Parathyroid adenoma (tissue), 2 donors: Measurements from ENCODE around the gene RNU2-63P.

ENCODE experiments used
- H2AFZ ChIP-seq: fragments of 300-600 bp; sonication (generic); one replicate; pipeline ENCODE4 v1.7.0; 2017; ENCODE audit warnings: antibody characterized with exemption, mild to moderate bottlenecking
- H3K27ac ChIP-seq: fragments of 300-600 bp; sonication (generic); one replicate; pipeline ENCODE4 v1.7.0; 2017
- H3K27me3 ChIP-seq: fragments of 300-600 bp; sonication (generic); one replicate; pipeline ENCODE4 v1.7.0; 2017; ENCODE audit warnings: low read length; ENCODE audit not compliant: control insufficient read depth, insufficient read depth
- H3K36me3 ChIP-seq: fragments of 300-600 bp; sonication (generic); one replicate; pipeline ENCODE4 v1.7.0; 2017; ENCODE audit warnings: low read length; ENCODE audit not compliant: control insufficient read depth, insufficient read depth
- H3K4me1 ChIP-seq: fragments of 300-600 bp; sonication (generic); one replicate; pipeline ENCODE4 v1.7.0; 2017; ENCODE audit warnings: control low read depth
- H3K4me2 ChIP-seq: fragments of 300-600 bp; sonication (generic); one replicate; pipeline ENCODE4 v1.7.0; 2017; ENCODE audit warnings: low read length
- H3K4me3 ChIP-seq: fragments of 300-600 bp; sonication (generic); one replicate; pipeline ENCODE4 v1.7.0; 2017; ENCODE audit warnings: low read depth, low read length
- H3K79me2 ChIP-seq: fragments of 300-600 bp; sonication (generic); one replicate; pipeline ENCODE4 v1.7.0; 2017; ENCODE audit warnings: control low read depth
- H3K9ac ChIP-seq: fragments of 300-600 bp; sonication (generic); one replicate; pipeline ENCODE4 v1.7.0; 2017; ENCODE audit warnings: mild to moderate bottlenecking
- H3K9me3 ChIP-seq: fragments of 300-600 bp; sonication (generic); one replicate; pipeline ENCODE4 v1.7.0; 2017; ENCODE audit warnings: low read length; ENCODE audit not compliant: control insufficient read depth
- TF ChIP-seq, protein P1 (sequence below): fragments of 300-600 bp; sonication (generic); IDR thresholded peaks from one replicate; pipeline ENCODE4 v1.7.0; 2017; ENCODE audit warnings: antibody characterized with exemption, mild to moderate bottlenecking
- donor health status: primary hyperparathyroidism.

RNU2-63P gene

DNA sequence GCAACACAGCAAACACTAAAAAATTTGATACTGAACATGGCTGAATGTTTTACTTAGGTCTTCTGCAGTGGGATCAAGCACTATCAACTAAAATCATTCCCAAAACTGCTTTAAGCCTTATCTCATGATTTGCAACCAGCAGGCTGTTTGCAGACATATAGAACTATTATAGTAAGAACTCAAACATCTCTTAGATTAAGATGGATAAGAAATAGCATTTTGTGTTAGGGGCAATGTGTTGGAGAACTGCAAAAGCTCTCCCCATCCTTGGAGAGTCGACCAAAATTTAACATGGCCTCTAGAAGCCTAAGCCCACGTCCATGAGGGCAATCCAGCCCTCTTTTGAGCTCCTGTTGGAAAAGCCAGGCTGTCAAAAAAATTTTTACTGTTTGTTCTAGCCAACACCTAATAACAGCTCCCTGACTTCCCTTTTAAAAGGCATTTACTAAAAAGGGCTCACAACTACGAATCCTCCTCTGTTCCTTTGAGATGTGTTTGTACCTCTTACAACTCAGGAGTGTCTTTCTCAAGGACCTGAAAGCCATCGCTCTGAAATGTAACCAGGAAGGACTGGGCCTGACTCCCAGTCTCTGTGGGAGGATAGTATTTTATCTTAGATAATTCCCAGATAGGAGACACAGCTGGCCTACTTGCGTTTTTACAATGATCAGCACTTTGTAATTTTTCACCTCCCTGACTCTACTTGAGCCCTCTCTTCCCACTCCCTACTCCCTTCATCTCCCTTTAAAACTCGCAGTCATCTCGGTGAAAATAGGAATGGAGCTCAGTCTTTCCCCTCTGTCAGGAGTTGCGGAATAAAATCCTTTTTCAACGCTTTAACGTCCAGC is 37.8 kb upstream of the RNU2-63P start:
- H3K36me3 ChIP-seq: no peaks in the 10 kb centered on the region
- TF ChIP-seq, protein P1, sequence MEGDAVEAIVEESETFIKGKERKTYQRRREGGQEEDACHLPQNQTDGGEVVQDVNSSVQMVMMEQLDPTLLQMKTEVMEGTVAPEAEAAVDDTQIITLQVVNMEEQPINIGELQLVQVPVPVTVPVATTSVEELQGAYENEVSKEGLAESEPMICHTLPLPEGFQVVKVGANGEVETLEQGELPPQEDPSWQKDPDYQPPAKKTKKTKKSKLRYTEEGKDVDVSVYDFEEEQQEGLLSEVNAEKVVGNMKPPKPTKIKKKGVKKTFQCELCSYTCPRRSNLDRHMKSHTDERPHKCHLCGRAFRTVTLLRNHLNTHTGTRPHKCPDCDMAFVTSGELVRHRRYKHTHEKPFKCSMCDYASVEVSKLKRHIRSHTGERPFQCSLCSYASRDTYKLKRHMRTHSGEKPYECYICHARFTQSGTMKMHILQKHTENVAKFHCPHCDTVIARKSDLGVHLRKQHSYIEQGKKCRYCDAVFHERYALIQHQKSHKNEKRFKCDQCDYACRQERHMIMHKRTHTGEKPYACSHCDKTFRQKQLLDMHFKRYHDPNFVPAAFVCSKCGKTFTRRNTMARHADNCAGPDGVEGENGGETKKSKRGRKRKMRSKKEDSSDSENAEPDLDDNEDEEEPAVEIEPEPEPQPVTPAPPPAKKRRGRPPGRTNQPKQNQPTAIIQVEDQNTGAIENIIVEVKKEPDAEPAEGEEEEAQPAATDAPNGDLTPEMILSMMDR: no peak
- peaks cover 3% of the 10 kb centered on the region for H3K4me1 ChIP-seq
- H3K9me3 ChIP-seq: no peaks in the 10 kb centered on the region
- H3K4me2 ChIP-seq: peak overlapping the region; percentile 56
- H3K27me3 ChIP-seq: no peaks in the 10 kb centered on the region
- peak overlapping the region; percentile 93 for H3K4me3 ChIP-seq
- no peak overlapping the region for H3K9ac ChIP-seq
- peaks cover 4% of the 10 kb centered on the region for H3K79me2 ChIP-seq
- peak overlapping the region; percentile 95 for H2AFZ ChIP-seq
- peak overlapping the region; percentile 95 for H3K27ac ChIP-seq

DNA sequence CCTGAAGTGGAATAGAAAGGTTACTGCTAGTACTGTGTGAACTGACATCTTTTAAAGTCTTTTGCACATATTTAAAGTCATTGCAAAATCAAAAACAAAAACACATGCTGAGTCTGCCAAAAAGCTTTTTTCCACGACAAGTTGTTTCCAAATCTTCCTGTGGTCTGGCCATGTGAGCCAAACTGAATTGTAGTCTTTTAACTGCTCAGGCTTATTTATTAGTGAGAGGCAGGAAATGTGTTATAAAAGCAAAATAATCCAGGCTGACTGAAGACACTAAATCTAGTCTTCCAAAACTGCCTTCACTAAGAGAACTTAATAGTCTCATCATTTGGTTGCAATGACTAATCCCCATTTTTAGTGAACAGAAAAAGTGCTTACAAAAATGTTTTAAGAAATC is 36.9 kb upstream of the RNU2-63P start:
- Histone ChIP-seq H2AFZ (no peak overlapping the region), H3K27me3 (no peaks in the 10 kb centered on the region), H3K4me3 (no peak overlapping the region), H3K27ac (no peak overlapping the region), H3K4me1 (peaks cover 3% of the 10 kb centered on the region), H3K9me3 (no peaks in the 10 kb centered on the region), H3K79me2 (peaks cover 4% of the 10 kb centered on the region), H3K36me3 (no peaks in the 10 kb centered on the region), H3K9ac (no peak overlapping the region), H3K4me2 (no peak overlapping the region)
- TF ChIP-seq, protein P1: no peak

DNA sequence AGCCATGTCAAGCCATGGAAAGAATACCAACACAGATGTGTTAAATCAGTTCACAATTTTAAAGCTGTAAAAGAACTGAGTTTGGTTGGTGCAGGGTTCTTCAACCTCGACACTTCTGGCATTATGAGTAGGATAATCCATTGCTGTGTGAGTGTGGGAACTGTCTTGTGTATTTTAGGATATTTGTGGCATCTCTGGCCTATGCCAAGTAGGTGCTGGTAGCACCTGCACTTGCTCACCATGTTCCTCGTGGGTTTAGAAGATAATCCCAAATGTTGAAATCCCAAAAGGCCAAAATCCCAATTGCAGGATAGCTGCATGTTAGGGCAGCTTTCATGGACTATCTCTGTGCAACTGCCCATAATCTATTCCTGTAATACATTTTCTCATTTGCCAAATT is 35.4 kb upstream of the RNU2-63P start:
- H3K36me3 ChIP-seq: no peaks in the 10 kb centered on the region
- no peak overlapping the region for H2AFZ ChIP-seq
- TF ChIP-seq, protein P1: no peak
- peaks cover 3% of the 10 kb centered on the region for H3K4me1 ChIP-seq
- no peak overlapping the region for H3K27ac ChIP-seq
- no peak overlapping the region for H3K4me2 ChIP-seq
- no peaks in the 10 kb centered on the region for H3K27me3 ChIP-seq
- no peaks in the 10 kb centered on the region for H3K9me3 ChIP-seq
- no peak overlapping the region for H3K4me3 ChIP-seq
- H3K79me2 ChIP-seq: peaks cover 4% of the 10 kb centered on the region
- H3K9ac ChIP-seq: no peak overlapping the region

DNA sequence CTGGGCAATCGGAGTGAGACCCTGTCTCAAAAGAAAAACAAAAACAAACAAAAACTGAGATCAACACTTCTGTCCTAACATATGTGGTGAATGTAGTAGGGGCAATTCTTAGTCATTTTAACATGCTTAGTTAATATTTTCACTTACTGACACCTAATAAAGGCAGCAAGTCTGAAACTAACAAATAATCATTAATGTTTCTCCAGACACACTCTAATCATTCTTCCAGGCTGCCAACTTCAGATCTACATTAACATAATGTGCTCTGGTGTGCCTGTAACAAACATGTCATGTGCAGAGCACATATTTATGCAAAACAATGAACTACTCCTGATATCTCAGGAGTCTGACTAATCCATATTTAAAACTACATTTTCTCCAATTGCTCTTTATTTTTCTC is 33.3 kb upstream of the RNU2-63P start:
- peaks cover 3% of the 10 kb centered on the region for H3K4me1 ChIP-seq

More for the DNA sequence above, 33.3 kb upstream of the RNU2-63P start:
- H3K27ac ChIP-seq: no peak overlapping the region
- H3K27me3 ChIP-seq: no peaks in the 10 kb centered on the region
- H3K9me3 ChIP-seq: no peaks in the 10 kb centered on the region
- no peak overlapping the region for H3K4me2 ChIP-seq
- TF ChIP-seq, protein P1: no peak
- H2AFZ ChIP-seq: no peak overlapping the region
- no peak overlapping the region for H3K9ac ChIP-seq
- H3K79me2 ChIP-seq: peaks cover 4% of the 10 kb centered on the region
- no peak overlapping the region for H3K4me3 ChIP-seq
- H3K36me3 ChIP-seq: no peaks in the 10 kb centered on the region
